Nephron progenitor cell (in vitro differentiated cells): ENCODE results near the gene POU3F2.
A peak's percentile ranks its signal among the peaks of the same experiment; 100 is the strongest.

Experiments used
- DNase-seq: peaks from one replicate; pipeline ENCODE4 v3.0.0; 2021
- H3K27ac Mint-ChIP-seq: 2 replicates; pipeline ENCODE4 v1.8.0; 2021; ENCODE audit warnings: mild to moderate bottlenecking, moderate library complexity, mixed read lengths
- H3K27me3 Mint-ChIP-seq: 2 replicates; pipeline ENCODE4 v1.8.0; 2021; ENCODE audit warnings: mild to moderate bottlenecking, low read depth, mixed read lengths; ENCODE audit not compliant: poor library complexity
- H3K36me3 Mint-ChIP-seq: 2 replicates; pipeline ENCODE4 v1.8.0; 2021; ENCODE audit warnings: low read depth, mixed read lengths
- H3K4me1 Mint-ChIP-seq: 2 replicates; pipeline ENCODE4 v1.8.0; 2021; ENCODE audit warnings: mixed read lengths
- H3K4me3 Mint-ChIP-seq: 2 replicates; pipeline ENCODE4 v1.8.0; 2021; ENCODE audit warnings: mild to moderate bottlenecking, moderate library complexity, mixed read lengths
- H3K9me3 Mint-ChIP-seq: 2 replicates; pipeline ENCODE4 v1.8.0; 2021; ENCODE audit warnings: mild to moderate bottlenecking, moderate library complexity, mixed read lengths
- TF ChIP-seq, protein P1 (sequence below): fragments of 200-600 bp; sonication (generic); IDR thresholded peaks from 2 replicates; pipeline ENCODE4 v1.5.0; 2021; ENCODE audit warnings: antibody characterized with exemption

POU3F2 gene

DNA sequence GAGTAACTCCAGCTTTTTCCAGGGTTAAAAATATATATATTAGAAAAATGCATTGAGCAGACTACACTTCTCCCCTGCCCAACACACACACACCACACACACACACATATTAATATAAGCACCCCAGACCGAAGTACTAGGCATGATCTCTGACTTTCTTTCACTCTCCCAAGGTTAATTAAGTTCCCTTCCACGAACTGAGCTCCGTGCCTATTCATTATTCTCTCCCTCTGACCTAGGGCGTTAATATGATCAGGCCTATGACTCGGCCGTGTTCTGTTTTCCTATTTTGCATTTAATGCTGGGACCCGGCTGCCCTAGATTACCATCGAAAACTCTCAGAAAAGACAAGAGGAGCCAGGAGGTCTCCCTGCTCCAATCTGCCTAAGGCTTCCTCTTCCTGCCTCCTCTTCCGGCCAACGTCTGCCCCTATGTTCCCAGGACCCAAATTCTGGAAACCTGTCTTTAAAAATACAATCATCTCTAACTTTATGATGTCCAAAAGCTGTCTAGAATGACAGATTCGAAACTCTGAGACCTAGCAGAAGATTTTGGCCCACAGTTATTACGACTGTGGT, 6.1 kb upstream of the POU3F2 start:
- Mint-ChIP-seq H3K9me3 (peaks cover 4% of the 10 kb centered on the region), H3K27me3 (peaks cover 99% of the 10 kb centered on the region), H3K27ac (no peak overlapping the region), H3K36me3 (no peaks in the 10 kb centered on the region), H3K4me3 (peak overlapping the region; percentile 72), H3K4me1 (peaks cover 85% of the 10 kb centered on the region)
- no peak for DNase-seq
- TF ChIP-seq, protein P1, sequence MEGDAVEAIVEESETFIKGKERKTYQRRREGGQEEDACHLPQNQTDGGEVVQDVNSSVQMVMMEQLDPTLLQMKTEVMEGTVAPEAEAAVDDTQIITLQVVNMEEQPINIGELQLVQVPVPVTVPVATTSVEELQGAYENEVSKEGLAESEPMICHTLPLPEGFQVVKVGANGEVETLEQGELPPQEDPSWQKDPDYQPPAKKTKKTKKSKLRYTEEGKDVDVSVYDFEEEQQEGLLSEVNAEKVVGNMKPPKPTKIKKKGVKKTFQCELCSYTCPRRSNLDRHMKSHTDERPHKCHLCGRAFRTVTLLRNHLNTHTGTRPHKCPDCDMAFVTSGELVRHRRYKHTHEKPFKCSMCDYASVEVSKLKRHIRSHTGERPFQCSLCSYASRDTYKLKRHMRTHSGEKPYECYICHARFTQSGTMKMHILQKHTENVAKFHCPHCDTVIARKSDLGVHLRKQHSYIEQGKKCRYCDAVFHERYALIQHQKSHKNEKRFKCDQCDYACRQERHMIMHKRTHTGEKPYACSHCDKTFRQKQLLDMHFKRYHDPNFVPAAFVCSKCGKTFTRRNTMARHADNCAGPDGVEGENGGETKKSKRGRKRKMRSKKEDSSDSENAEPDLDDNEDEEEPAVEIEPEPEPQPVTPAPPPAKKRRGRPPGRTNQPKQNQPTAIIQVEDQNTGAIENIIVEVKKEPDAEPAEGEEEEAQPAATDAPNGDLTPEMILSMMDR = no peak

DNA sequence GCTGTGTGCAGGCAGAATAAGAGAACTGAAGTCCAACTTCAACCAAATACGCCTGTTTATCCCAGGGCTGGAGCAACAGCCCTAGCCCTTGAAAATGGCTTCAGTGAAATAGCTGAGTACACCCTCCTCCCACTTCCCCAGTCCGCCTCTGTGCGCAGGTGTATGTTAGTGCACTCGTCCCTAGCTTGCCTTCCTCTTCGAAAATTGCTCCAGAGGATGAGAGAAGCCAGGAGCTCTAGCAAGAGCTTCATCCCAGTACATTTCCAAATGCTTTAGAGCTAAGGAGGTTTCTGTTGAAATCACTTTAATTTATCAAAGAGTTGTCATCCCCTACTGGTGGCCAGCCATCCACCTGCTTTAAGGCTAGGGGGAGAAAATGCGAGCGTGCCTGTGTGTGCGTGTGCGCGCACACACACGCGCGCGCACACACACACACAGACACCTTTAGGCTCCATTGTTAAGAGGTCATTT, 5.4 kb upstream of the POU3F2 start:
- no peak overlapping the region for H3K4me3 Mint-ChIP-seq

DNA sequence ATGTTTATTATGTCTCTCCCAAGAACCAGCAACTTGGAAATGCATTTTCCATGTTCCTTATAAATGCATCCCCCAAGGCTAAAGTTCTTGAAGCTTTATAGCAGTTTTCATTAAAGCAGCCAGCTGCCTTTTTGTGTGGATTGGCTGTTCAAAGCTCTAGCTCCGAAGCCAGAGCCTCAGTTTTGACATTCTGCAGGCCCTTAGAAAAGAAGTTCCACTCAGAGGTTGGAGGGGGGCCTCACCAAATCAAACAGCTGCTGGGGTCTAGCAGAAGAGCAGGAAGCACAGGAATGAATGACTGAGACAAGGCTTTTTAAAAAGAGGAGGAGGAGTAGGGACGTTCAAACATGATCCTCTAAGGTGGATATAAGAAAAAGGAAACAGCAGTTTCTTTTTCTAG, 4.2 kb upstream of the POU3F2 start:
- Mint-ChIP-seq H3K27ac (no peak overlapping the region), H3K4me1 (peaks cover 78% of the 10 kb centered on the region), H3K4me3 (no peak overlapping the region), H3K9me3 (peaks cover 4% of the 10 kb centered on the region), H3K36me3 (no peaks in the 10 kb centered on the region), H3K27me3 (peaks cover 91% of the 10 kb centered on the region)
- DNase-seq = no peak
- TF ChIP-seq, protein P1 = no peak

More for the DNA sequence above, 5.4 kb upstream of the POU3F2 start:
- TF ChIP-seq, protein P1 = no peak
- no peak for DNase-seq
- Mint-ChIP-seq H3K36me3 (no peaks in the 10 kb centered on the region), H3K27me3 (peaks cover 99% of the 10 kb centered on the region), H3K4me1 (peaks cover 85% of the 10 kb centered on the region), H3K9me3 (peaks cover 4% of the 10 kb centered on the region), H3K27ac (no peak overlapping the region)

DNA sequence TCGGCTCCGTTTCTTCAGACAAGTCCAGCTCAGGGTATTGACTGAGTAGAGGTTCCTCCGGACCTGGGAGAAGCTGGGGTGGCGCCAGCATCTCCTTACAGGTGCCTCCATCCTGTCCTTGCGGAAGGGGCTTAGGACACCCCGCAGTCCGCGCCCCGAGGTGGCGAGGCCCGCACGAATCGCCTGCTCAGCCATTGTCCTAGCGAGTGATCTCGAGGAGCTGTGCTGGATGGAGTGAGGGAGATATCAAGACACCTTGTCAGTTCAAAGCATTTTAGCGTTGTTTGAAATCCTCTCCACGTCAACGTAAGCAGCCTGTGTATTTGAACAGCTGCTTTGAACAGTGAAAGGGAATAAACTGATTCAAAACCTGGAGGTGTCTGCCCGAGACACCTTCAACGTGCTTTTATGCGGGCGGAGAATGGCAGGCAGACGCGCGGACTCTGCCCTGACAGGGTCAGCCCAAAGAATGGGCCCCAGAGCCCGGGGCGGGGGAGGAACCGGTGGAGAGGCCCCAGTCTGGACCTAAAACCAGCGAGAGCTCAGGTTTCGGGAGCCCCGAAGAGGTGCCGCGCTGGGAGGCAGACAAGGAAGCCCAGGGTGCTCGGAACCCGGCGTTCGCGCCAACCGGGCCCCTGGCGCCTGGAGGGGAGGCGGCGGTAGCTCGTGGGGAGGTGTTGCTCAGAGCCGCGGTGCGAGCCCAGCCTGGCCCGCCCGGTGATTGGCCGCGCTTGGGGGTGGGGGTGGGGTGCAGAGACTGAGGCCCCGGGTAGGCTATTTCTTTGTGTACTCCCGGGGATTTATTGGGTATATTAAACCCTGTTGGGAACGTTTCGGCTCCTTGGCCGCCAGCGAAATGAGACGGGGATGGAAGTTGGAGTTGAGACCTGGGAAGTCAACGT, 3.1 kb upstream of the POU3F2 start:
- TF ChIP-seq, protein P1 = no peak
- Mint-ChIP-seq H3K9me3 (no peaks in the 10 kb centered on the region), H3K27me3 (peaks cover 90% of the 10 kb centered on the region), H3K36me3 (no peaks in the 10 kb centered on the region), H3K4me1 (peaks cover 75% of the 10 kb centered on the region), H3K27ac (no peak overlapping the region), H3K4me3 (peak overlapping the region; percentile 78)
- DNase-seq = no peak

DNA sequence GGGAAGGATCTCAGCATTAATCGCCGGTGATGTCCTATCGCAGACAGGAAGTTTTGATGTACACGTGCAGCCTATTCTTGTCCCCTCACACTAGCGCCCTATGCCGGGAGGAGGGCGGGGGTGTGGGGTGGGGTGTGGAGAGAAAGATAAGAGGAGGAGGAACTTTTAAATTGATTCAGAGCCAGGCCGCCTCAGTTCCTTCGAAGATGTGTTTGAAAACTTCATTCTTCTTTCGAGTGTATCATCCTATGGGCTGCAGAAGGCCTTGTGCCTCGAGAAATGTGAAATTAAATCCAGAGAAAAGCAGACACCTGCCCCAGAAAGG, 2.5 kb upstream of the POU3F2 start:
- Mint-ChIP-seq H3K9me3 (no peaks in the 10 kb centered on the region), H3K27me3 (peaks cover 90% of the 10 kb centered on the region), H3K4me3 (peak overlapping the region; percentile 78), H3K36me3 (no peaks in the 10 kb centered on the region), H3K4me1 (peaks cover 75% of the 10 kb centered on the region), H3K27ac (no peak overlapping the region)
- DNase-seq = no peak
- TF ChIP-seq, protein P1 = no peak
